Measurements from ENCODE around the gene AKAP14. TPM values are rescaled to one million over a fixed set of nuclear protein-coding genes. Genes with fewer than 3 reads are reported as not detected.
A peak's percentile ranks its signal among the peaks of the same experiment; 100 is the strongest.

AKAP14 gene
- total RNA-seq, 5 donors from 2014 or later (not counting 1 experiment from before 2014, with no cell fraction given): not detected

DNA sequence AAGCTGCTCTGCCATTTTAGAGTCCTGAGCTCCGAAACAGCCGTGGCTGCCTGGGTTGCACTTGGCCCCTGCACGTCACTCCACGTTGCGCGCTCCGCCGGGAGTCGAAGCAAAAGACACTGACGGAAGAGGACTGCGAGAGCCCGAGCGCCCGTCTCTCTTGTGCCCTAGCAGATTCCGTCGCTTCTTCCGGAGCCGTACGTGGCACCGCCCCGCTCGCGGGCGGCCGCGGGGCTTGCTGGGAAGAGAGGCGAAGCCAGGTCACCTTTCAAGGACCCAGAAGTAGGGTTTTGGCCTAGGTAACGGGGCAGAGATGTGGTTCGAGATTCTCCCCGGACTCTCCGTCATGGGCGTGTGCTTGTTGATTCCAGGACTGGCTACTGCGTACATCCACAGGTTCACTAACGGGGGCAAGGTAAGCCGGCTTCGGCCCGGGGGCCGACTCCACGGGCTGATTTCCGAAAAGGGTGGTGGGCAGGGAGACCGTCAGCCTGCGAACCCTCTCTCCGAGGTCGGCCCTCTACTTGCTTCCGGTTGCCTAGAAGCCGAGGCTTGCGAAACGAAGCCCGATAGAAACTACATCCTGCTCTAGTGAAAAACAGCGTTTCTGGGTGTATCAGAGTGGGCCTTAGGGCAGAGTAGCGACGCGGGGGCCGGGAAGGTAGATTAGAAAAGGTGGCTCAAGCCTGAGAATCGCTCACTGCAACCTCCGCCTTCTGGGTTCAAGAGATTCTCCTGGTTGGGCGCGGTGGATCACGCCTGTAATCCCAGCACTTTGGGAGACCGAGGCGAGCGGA is 23.9 kb upstream of the AKAP14 start, which contains the start of the genes NDUFA1 and RNF113A:
NDUFA1 (plus strand) TSS at position 234 of the 797 bp plus-strand sequence; CDS start at position 314, 80 bp downstream.
RNF113A (minus strand) TSS at position 135 of the 797 bp plus-strand sequence; CDS start at position 15, 120 bp downstream.
- peak; percentile 90 to 95 (median 90) for ATAC-seq (replicated peaks in 1 of 4)
- Histone ChIP-seq H3K4me1 (ENCODE audit: control insufficient read depth in 1 of 2, extremely low read depth in 1 of 2, insufficient read depth in 2 of 2, low read length in 2 of 2) (peaks cover 2 to 20% of the 10 kb centered on the region in 2 experiments), H3K9me3 (no peaks in the 10 kb centered on the region), H3K27me3 (replicated peaks in 1 of 2; ENCODE audit: control insufficient read depth in 2 of 2, extremely low read depth in 1 of 2, insufficient read depth in 2 of 2, low read length in 1 of 2) (no peaks in the 10 kb centered on the region), H3K27ac (ENCODE audit: low read length) (peak within 1 kb of the TSS; percentile 96), H3K4me3 (ENCODE audit: control insufficient read depth in 1 of 2, extremely low read depth in 1 of 2, low read length in 1 of 2) (peak within 1 kb of the TSS; percentile 69 to 84), H3K36me3 (ENCODE audit: control insufficient read depth in 2 of 2, extremely low read depth in 1 of 2, insufficient read depth in 1 of 2, low read length in 1 of 2) (peaks cover 0 to 16% of the 10 kb centered on the region in 2 donors)
- WGBS (ENCODE audit: insufficient coverage): under 1% methylated on average over 33 of the region's 62 CpGs
- Mint-ChIP-seq H3K27me3 (no peaks in the 10 kb centered on the region), H3K27ac (peak within 1 kb of the TSS; percentile 97 to 100), H3K4me1 (peaks cover 14 to 37% (median 35%) of the 10 kb centered on the region in 3 donors), H3K4me3 (peak within 1 kb of the TSS; percentile 93 to 100 (median 100)), H3K36me3 (no peaks in the 10 kb centered on the region), H3K9me3 (no peaks in the 10 kb centered on the region)
- peak; percentile 62 to 92 (median 84) for DNase-seq
- POLR2A ChIA-PET: interaction anchor here (0.6 to 3.4 kb wide), 5 partner anchors 19 to 297 kb away, joined by 5 to 28 read pairs (median 7); partner anchors contain the start of genes RPL39 (in 2 of the 2), UBE2A (in 1 of the 2) and UPF3B (in 1 of the 2)
- CTCF ChIA-PET: interaction anchor here (0.5 to 2.4 kb wide), 5 partner anchors 9 to 247 kb away, joined by 3 to 15 read pairs (median 7); partner anchors contain the start of genes RPL39 (in 1 of the 2) and UPF3B (in 1 of the 2)

DNA sequence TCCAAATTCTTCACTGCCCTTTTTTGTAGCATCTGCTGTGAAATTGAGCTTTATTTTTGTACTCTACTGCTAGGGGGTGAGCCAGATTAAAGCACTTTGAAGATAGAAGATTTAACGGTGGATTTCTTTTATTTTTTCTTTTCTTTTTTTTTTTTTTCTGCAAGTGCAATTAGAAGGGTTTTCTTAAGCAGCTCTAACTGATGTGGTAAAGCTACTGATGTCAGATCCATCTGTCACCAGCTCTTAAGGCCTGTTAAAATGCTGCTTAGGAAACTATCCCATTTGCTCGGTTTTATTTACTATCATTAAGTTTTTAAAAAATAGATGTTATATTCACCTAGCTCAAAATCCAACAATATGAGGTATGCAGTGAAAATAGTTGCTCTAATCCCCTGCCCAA is 17.0 kb upstream of the AKAP14 start:
- DNase-seq: peak in 1 of 35 experiments; percentile 18
- ChIA-PET CTCF (interaction anchor here (0.6 to 1.6 kb wide), 11 partner anchors 9 to 105 kb away, joined by 3 to 8 read pairs (median 3); partner anchors contain the start of gene RPL39 (in 2 of the 2)), POLR2A (interaction anchor here (0.6 to 0.7 kb wide), 3 partner anchors 8 to 626 kb away, joined by 3 to 5 read pairs (median 3); no protein-coding TSS in a partner anchor)
- WGBS (ENCODE audit: insufficient coverage): no CpG with 5 or more reads among the region's 2 CpGs
- H3K27ac ChIP-seq (ENCODE audit: low read length): no peak overlapping the region
- H3K36me3 ChIP-seq (ENCODE audit: control insufficient read depth in 2 of 2, extremely low read depth in 1 of 2, insufficient read depth in 1 of 2, low read length in 1 of 2): peaks cover 0 to 21% of the 10 kb centered on the region in 2 donors
- H3K9me3 ChIP-seq: no peaks in the 10 kb centered on the region
- Mint-ChIP-seq H3K4me1 (peaks cover 13 to 24% (median 23%) of the 10 kb centered on the region in 3 donors), H3K36me3 (peaks cover 3% of the 10 kb centered on the region), H3K27me3 (peaks cover 0 to 12% of the 10 kb centered on the region in 2 donors), H3K27ac (peak overlapping the region in 1 of 2 donors; percentile 25), H3K9me3 (no peaks in the 10 kb centered on the region), H3K4me3 (no peak overlapping the region)
- H3K4me3 ChIP-seq (ENCODE audit: control insufficient read depth in 1 of 2, extremely low read depth in 1 of 2, low read length in 1 of 2): no peak overlapping the region
- peak in 1 of 4 experiments; percentile 66 for ATAC-seq (replicated peaks in 1 of 4)
- H3K27me3 ChIP-seq (replicated peaks in 1 of 2; ENCODE audit: control insufficient read depth in 2 of 2, extremely low read depth in 1 of 2, insufficient read depth in 2 of 2, low read length in 1 of 2): no peaks in the 10 kb centered on the region
- H3K4me1 ChIP-seq (ENCODE audit: control insufficient read depth in 1 of 2, extremely low read depth in 1 of 2, insufficient read depth in 2 of 2, low read length in 2 of 2): peaks cover 0 to 9% of the 10 kb centered on the region in 2 experiments

DNA sequence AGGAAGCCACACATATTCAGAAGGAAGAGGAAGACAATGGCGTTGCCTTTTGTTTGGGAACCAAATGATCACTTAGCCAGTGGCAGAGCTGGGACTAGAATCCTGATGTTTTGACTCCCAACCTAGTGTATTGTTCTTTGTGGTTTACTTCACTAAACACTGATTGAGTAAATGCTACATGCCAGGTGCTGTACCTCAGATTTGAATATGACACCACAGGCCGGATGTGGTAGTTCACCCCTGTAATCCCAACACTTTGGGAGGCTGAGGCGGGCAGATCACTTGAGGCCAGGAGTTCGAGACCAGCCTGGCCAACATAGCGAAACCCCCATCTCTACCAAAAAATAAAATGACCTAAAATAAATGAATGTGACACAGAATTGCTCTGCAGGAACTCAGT is 15.6 kb upstream of the AKAP14 start:
- DNase-seq: peak in 1 of 35 experiments; percentile 19
- H3K4me1 Mint-ChIP-seq: peaks cover 13 to 21% (median 21%) of the 10 kb centered on the region in 3 donors

DNA sequence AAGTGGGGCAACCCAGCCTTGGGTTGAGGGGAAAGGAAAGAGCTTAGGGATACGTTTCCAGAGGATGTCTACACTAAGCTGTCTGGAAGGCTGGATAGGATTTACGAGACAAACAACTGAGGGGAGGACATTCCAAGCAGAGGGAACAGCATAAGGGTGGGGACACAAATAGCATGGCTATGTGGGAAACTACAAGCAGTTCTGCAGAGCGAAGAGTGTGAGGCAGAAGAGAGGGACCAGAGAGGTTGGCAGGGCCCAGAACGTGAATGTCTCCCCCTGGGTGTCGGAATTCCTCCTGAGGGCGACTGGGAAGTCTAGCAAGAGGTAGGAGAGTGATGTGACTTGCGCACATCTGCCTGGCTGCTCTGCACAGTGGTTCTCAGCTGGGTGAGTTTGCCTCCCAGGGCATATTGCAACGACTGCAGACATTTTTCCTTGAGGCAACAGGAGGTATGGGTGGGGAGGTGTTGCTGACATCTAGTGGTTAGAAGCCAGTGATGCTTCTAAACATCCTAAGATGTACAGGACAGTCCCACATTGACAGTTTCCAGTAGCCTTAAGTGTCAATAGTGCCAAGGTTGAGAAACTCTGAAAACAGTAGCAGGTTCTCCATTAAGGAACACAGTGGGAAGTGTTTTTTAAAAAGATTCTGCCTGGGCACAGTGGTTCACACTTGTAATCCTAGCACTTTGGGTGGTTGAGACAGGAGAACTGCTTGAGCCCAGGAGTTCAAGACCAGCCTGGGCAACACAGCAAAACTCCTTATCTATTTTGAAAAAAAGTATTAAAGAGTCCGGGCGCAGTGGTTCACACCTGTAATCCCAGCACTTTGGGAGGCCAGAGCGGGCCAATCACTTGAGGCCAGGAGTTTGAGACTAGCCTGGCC is 14.9 kb upstream of the AKAP14 start:
- WGBS (ENCODE audit: insufficient coverage): 89% methylated on average over 7 of the region's 11 CpGs
- Mint-ChIP-seq H3K4me1 (peaks cover 13 to 22% (median 21%) of the 10 kb centered on the region in 3 donors), H3K9me3 (no peaks in the 10 kb centered on the region), H3K4me3 (no peak overlapping the region), H3K36me3 (peaks cover 3% of the 10 kb centered on the region), H3K27ac (peak overlapping the region; percentile 19 to 49), H3K27me3 (peaks cover 0 to 12% of the 10 kb centered on the region in 2 donors)
- Histone ChIP-seq H3K36me3 (ENCODE audit: control insufficient read depth in 2 of 2, extremely low read depth in 1 of 2, insufficient read depth in 1 of 2, low read length in 1 of 2) (peaks cover 0 to 7% of the 10 kb centered on the region in 2 donors), H3K9me3 (no peaks in the 10 kb centered on the region), H3K27ac (ENCODE audit: low read length) (no peak overlapping the region), H3K4me3 (ENCODE audit: control insufficient read depth in 1 of 2, extremely low read depth in 1 of 2, low read length in 1 of 2) (no peak overlapping the region), H3K27me3 (replicated peaks in 1 of 2; ENCODE audit: control insufficient read depth in 2 of 2, extremely low read depth in 1 of 2, insufficient read depth in 2 of 2, low read length in 1 of 2) (no peaks in the 10 kb centered on the region), H3K4me1 (ENCODE audit: control insufficient read depth in 1 of 2, extremely low read depth in 1 of 2, insufficient read depth in 2 of 2, low read length in 2 of 2) (peaks cover 0 to 9% of the 10 kb centered on the region in 2 experiments)
- ATAC-seq (replicated peaks in 1 of 4) (peak; percentile 77 to 83 (median 79)), DNase-seq (peak in 27 of 35 experiments; percentile 3 to 69 (median 19))
- CTCF ChIA-PET: interaction anchor here (0.7 to 1.1 kb wide), 5 partner anchors 10 to 124 kb away, joined by 3 to 6 read pairs (median 3); partner anchors contain the start of genes RNF113A (in 1 of the 2) and RPL39 (in 1 of the 2)
- POLR2A ChIA-PET: no interaction called here

More for the DNA sequence above, 15.6 kb upstream of the AKAP14 start:
- Histone ChIP-seq H3K27ac (ENCODE audit: low read length) (no peak overlapping the region), H3K9me3 (no peaks in the 10 kb centered on the region), H3K4me3 (ENCODE audit: control insufficient read depth in 1 of 2, extremely low read depth in 1 of 2, low read length in 1 of 2) (no peak overlapping the region), H3K36me3 (ENCODE audit: control insufficient read depth in 2 of 2, extremely low read depth in 1 of 2, insufficient read depth in 1 of 2, low read length in 1 of 2) (peaks cover 0 to 11% of the 10 kb centered on the region in 2 donors), H3K4me1 (ENCODE audit: control insufficient read depth in 1 of 2, extremely low read depth in 1 of 2, insufficient read depth in 2 of 2, low read length in 2 of 2) (peaks cover 0 to 9% of the 10 kb centered on the region in 2 experiments), H3K27me3 (replicated peaks in 1 of 2; ENCODE audit: control insufficient read depth in 2 of 2, extremely low read depth in 1 of 2, insufficient read depth in 2 of 2, low read length in 1 of 2) (no peaks in the 10 kb centered on the region)
- CTCF ChIA-PET: interaction anchor here (0.8 to 1.1 kb wide), 4 partner anchors 9 to 95 kb away, joined by 3 to 6 read pairs (median 3); partner anchors contain the start of genes RNF113A (in 1 of the 2) and RPL39 (in 1 of the 2)
- POLR2A ChIA-PET: no interaction called here
- no peaks in the 10 kb centered on the region for H3K9me3 Mint-ChIP-seq
- no CpG with 5 or more reads among the region's 5 CpGs for WGBS (ENCODE audit: insufficient coverage)
- ATAC-seq (replicated peaks in 1 of 4): peak in 1 of 4 experiments; percentile 33
- peak overlapping the region; percentile 19 to 67 for H3K27ac Mint-ChIP-seq
- H3K27me3 Mint-ChIP-seq: peaks cover 0 to 12% of the 10 kb centered on the region in 2 donors
- H3K36me3 Mint-ChIP-seq: peaks cover 3% of the 10 kb centered on the region
- H3K4me3 Mint-ChIP-seq: no peak overlapping the region

DNA sequence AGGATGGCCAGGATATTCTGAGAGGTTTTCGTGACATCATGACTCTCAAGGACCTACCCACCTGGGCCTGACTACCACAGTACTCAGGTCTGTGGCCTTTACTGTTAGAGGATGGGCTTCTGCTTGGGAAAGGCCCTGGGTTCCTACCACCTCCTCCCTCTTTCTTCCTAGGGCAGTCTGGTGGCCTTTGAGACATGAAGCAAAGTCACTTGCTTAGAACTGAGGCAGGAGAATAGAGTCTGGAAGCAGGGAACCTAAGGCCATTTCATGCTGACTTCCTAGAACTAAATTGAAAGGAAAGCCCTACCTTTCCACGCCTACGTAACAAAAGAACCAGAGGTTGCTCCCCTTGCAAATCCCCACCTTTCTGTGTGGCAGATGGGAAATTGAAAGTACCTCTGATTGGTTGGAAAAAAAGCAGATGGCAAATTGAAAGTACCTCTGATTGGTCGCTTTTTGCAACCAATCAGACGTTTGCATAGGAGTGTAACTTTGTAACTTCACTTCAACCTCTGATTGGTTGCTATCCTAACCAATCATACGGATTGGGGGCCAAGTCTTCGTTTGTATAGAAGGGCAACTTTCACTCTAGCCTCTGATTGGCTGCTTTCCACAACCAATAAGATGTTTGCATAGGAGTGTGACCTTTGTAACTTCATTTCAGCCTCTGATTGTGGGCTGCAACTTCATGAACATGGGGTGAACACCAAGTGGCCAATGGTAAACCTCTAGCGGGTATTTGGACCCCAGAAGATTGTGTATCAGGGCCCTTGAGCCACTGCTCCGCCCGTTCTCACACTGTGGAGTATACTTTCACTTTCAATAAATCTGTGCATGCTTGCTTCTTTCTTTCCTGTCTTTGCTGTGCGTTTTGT is 9.9 kb upstream of the AKAP14 start:
- peak; percentile 37 to 67 (median 47) for ATAC-seq (replicated peaks in 1 of 4)
- ChIA-PET CTCF (no interaction called here), POLR2A (no interaction called here)
- Mint-ChIP-seq H3K9me3 (no peaks in the 10 kb centered on the region), H3K4me1 (peaks cover 10 to 16% (median 12%) of the 10 kb centered on the region in 3 donors), H3K27ac (peak overlapping the region; percentile 3 to 72), H3K4me3 (peak overlapping the region in 2 of 3 donors; percentile 33 to 55), H3K36me3 (no peaks in the 10 kb centered on the region), H3K27me3 (peaks cover 0 to 4% of the 10 kb centered on the region in 2 donors)
- peaks cover 0 to 19% of the 10 kb centered on the region in 2 experiments for H3K4me1 ChIP-seq (ENCODE audit: control insufficient read depth in 1 of 2, extremely low read depth in 1 of 2, insufficient read depth in 2 of 2, low read length in 2 of 2)
- no peaks in the 10 kb centered on the region for H3K9me3 ChIP-seq
- WGBS (ENCODE audit: insufficient coverage): 0% methylated on average over 1 of the region's 11 CpGs
- peaks cover 0 to 11% of the 10 kb centered on the region in 2 experiments for H3K27me3 ChIP-seq (replicated peaks in 1 of 2; ENCODE audit: control insufficient read depth in 2 of 2, extremely low read depth in 1 of 2, insufficient read depth in 2 of 2, low read length in 1 of 2)
- no peaks in the 10 kb centered on the region for H3K36me3 ChIP-seq (ENCODE audit: control insufficient read depth in 2 of 2, extremely low read depth in 1 of 2, insufficient read depth in 1 of 2, low read length in 1 of 2)
- H3K27ac ChIP-seq (ENCODE audit: low read length): no peak overlapping the region
- DNase-seq: peak in 5 of 35 experiments; percentile 1 to 43 (median 8)
- peak overlapping the region in 1 of 2 donors; percentile 31 for H3K4me3 ChIP-seq (ENCODE audit: control insufficient read depth in 1 of 2, extremely low read depth in 1 of 2, low read length in 1 of 2)

All from T-cell (primary cell).